HG02885 (cell line): ENCODE data around the gene NAPEPLD.
"Not testable (repeated sequence)": the region's sequence is repeated elsewhere in the genome, so short reads cannot be mapped to it uniquely, and the experiment has no call there.

Experiments used
- ATAC-seq: cut with Tn5 transposase; IDR thresholded peaks from one replicate; pipeline ENCODE4 v1.9.1; 2021; ENCODE audit warnings: mild to moderate bottlenecking; ENCODE audit not compliant: unreplicated experiment, poor library complexity

Gene NAPEPLD

GRCh38 chr7:103074519-103075336, 74.2 kb downstream of the NAPEPLD start, which contains the start of the genes ARMC10 and FBXL13:
Gene ARMC10 (plus strand): TSS chr7:103075140. CDS start chr7:103075273, 133 bp downstream.
Gene FBXL13 (minus strand): TSS chr7:103074796.
- ATAC-seq: peak; percentile 91

- no peak for ATAC-seq
Observed at GRCh38 chr7:103073989-103074518, 74.8 kb downstream of the NAPEPLD start.

- no peak for ATAC-seq
Observed at GRCh38 chr7:103071000-103071399, 77.9 kb downstream of the NAPEPLD start.

GRCh38 chr7:103068414-103069403, 80.2 kb downstream of the NAPEPLD start:
- ATAC-seq: no peak

GRCh38 chr7:103065667-103066066, 83.2 kb downstream of the NAPEPLD start:
- ATAC-seq: peak; percentile 67

GRCh38 chr7:103063895-103064294, 85.0 kb downstream of the NAPEPLD start:
- no peak for ATAC-seq

- no peak for ATAC-seq
Observed at GRCh38 chr7:103059471-103059870, 89.4 kb downstream of the NAPEPLD start.

GRCh38 chr7:103058122-103058521, 90.8 kb downstream of the NAPEPLD start:
- ATAC-seq: no peak

GRCh38 chr7:103056006-103056405, 92.9 kb downstream of the NAPEPLD start:
- ATAC-seq: not testable (repeated sequence)

GRCh38 chr7:103051519-103051918, 97.4 kb downstream of the NAPEPLD start:
- no peak for ATAC-seq
